ENCODE measurements around the gene ACER2.
"Not testable (repeated sequence)": the region's sequence is repeated elsewhere in the genome, so short reads cannot be mapped to it uniquely, and the experiment has no call there.

DNA sequence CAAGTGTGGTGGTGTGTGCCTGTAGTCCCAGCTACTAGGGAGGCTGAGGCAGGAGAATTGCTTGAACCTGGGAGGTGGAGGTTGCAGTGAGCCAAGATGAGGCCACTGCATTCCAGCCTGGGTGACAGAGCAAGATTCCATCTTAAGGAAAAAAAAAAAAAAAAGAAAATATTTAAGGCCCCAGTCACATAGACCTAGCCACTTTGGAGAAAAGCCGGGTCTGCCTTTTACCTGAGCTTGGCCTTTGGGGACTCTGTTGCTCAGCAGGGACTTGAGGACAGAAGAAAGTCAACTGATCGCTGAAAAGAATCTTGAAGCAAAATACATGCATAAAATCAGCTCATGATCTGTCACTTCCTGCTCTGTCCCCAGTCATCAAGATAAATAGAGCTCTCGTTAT lies 4.6 kb downstream of the ACER2 start:
- not testable (repeated sequence) for TF ChIP-seq CTCF (IDR thresholded peaks at IDR 0.05); POLR2A (IDR thresholded peaks at IDR 0.05); POLR2AphosphoS5 (IDR thresholded peaks at IDR 0.05; ENCODE audit: insufficient read depth in 1 of 2, low read depth in 1 of 2)
